ENCODE data around the gene BHLHE23.
"Not testable (repeated sequence)": the region's sequence is repeated elsewhere in the genome, so short reads cannot be mapped to it uniquely, and the experiment has no call there.

BHLHE23 gene

DNA sequence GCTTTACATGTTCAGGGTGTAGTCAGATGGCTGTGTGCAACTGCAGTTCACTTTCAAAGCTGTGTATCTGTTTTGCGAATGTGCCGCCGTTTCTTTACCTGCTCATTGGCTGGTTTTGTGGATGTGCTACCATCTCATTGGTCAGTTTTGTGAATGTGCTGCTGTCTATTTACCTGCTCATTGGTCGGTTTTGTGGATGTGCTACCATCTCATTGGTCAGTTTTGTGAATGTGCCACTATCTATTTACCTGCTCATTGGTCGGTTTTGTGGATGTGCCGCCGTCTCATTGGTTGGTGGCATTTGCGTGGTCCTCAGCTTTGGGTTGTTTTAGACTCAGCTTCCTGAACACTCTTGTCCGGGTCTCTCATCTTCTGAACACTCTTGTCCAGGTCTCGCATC is 40.5 kb upstream of the BHLHE23 start:
- H3K9me3 Mint-ChIP-seq = no peaks in the 10 kb centered on the region
- no peaks in the 10 kb centered on the region for H3K27me3 Mint-ChIP-seq (ENCODE audit: low read depth)
- H3K4me1 Mint-ChIP-seq (ENCODE audit: low read depth) = no peaks in the 10 kb centered on the region
- H3K27ac Mint-ChIP-seq = no peak overlapping the region
- no peak overlapping the region for H3K4me3 Mint-ChIP-seq
- H3K36me3 Mint-ChIP-seq (ENCODE audit: low read depth) = no peaks in the 10 kb centered on the region

DNA sequence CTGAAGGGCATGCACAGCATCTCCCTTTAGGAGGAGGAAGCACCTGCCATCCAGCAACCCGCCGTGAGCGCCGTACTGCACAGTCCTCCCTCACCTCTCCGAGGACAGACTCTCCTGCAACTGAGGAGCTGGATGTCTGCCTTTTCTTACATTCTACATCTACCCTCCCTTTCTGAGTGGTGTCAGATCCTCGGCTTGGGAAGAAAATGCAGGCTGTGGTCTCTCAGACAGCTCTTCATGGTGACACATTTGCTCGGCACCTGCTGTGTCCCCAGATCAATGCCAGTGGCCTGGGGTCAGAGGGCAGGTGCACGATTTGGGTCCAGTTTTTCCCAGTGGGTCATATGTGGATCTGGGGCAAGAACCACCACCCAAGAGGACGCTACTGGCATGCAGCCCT is 40.1 kb upstream of the BHLHE23 start:
- Mint-ChIP-seq H3K36me3 (ENCODE audit: low read depth) (no peaks in the 10 kb centered on the region), H3K27ac (no peak overlapping the region), H3K9me3 (no peaks in the 10 kb centered on the region), H3K27me3 (ENCODE audit: low read depth) (no peaks in the 10 kb centered on the region), H3K4me3 (no peak overlapping the region), H3K4me1 (ENCODE audit: low read depth) (no peaks in the 10 kb centered on the region)

DNA sequence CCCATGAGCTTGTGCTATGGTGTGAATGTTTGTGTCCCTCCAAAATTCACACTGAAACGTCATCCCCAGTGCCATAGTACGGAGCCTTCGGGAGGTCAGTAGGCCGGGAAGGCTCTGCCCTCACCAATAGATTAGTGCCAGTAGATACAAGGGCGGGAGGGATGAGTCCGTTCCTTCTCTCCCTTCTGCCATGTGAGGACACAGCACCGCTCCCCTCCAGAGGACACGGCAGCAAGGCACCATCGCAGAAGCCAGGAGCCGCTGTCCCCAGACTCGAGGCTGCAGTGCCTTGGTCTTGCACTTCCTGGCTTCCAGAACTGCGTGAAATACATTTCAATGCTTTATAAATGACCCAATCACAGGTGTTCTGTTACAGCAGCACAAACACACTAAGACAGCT is 39.2 kb upstream of the BHLHE23 start:
- Mint-ChIP-seq H3K27ac (no peak overlapping the region), H3K27me3 (ENCODE audit: low read depth) (peaks cover 1% of the 10 kb centered on the region), H3K4me3 (no peak overlapping the region)

DNA sequence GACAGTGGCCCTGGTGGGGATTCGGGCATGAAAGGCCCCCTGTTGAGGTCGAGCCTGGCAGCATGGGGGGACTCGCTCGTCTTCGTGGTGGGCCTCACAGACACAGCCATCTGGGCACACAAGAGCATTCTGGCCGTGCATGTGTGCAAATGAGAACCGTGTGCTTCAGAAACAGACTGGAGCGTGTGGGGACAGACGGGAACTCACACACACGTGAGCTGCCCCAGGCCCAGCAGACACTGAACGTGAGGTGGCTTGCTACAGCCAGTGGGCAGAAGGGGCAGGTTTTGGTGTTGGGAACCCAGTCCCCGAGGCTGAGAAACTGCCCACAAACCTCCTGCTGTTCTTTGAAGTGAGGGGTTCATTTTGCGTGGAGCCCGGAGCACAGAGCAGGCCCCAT is 38.6 kb upstream of the BHLHE23 start:
- peaks cover 7% of the 10 kb centered on the region for H3K27me3 Mint-ChIP-seq (ENCODE audit: low read depth)
- no peaks in the 10 kb centered on the region for H3K36me3 Mint-ChIP-seq (ENCODE audit: low read depth)
- no peak overlapping the region for H3K4me3 Mint-ChIP-seq
- H3K4me1 Mint-ChIP-seq (ENCODE audit: low read depth) = no peaks in the 10 kb centered on the region
- H3K27ac Mint-ChIP-seq = no peak overlapping the region
- no peaks in the 10 kb centered on the region for H3K9me3 Mint-ChIP-seq

More for the DNA sequence above, 39.2 kb upstream of the BHLHE23 start:
- Mint-ChIP-seq H3K9me3 (no peaks in the 10 kb centered on the region), H3K4me1 (ENCODE audit: low read depth) (no peaks in the 10 kb centered on the region), H3K36me3 (ENCODE audit: low read depth) (no peaks in the 10 kb centered on the region)

DNA sequence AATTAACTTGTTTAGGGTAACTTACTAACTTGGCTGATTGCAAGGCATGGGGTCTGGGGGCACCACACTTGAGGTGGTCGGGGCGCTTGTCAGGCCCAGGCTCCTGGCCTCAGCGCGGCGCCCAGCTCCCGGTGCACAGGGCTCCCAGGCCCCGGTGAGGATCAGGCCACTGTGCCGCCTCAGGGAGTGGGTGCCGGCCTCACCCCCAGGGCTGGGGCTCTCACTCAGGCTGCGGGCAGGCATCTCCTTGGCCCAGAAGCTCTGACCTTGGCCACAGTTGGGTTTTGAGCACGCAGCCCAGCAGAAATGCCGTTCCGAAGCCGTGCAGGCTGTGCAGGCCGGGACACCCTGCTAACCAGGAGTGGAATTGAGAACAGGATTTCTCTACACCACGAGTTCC is 37.8 kb upstream of the BHLHE23 start:
- no peaks in the 10 kb centered on the region for H3K4me1 Mint-ChIP-seq (ENCODE audit: low read depth)
- H3K4me3 Mint-ChIP-seq = no peak overlapping the region
- H3K27ac Mint-ChIP-seq = no peak overlapping the region
- no peaks in the 10 kb centered on the region for H3K36me3 Mint-ChIP-seq (ENCODE audit: low read depth)
- no peaks in the 10 kb centered on the region for H3K9me3 Mint-ChIP-seq
- peaks cover 13% of the 10 kb centered on the region for H3K27me3 Mint-ChIP-seq (ENCODE audit: low read depth)

DNA sequence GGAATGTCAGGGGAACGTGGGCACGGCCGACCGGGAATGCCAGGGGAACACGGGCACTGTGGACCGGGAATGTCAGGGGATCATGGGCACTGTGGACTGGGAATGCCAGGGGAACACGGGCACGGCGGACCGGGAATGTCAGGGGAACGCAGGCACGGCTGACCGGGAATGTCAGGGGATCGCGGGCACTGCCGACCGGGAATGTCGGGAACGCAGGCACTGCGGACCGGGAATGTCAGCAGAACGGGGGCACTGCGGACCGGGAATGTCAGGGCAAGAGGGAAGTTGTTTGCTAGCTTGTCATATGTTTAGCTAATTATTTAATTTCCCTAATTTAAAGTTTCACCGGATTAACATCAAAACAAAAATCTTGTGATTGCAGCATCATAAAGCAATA is 37.4 kb upstream of the BHLHE23 start:
- Mint-ChIP-seq H3K4me1 (ENCODE audit: low read depth) (no peaks in the 10 kb centered on the region), H3K27me3 (ENCODE audit: low read depth) (peaks cover 15% of the 10 kb centered on the region), H3K27ac (no peak overlapping the region), H3K9me3 (no peaks in the 10 kb centered on the region), H3K4me3 (no peak overlapping the region), H3K36me3 (ENCODE audit: low read depth) (no peaks in the 10 kb centered on the region)

DNA sequence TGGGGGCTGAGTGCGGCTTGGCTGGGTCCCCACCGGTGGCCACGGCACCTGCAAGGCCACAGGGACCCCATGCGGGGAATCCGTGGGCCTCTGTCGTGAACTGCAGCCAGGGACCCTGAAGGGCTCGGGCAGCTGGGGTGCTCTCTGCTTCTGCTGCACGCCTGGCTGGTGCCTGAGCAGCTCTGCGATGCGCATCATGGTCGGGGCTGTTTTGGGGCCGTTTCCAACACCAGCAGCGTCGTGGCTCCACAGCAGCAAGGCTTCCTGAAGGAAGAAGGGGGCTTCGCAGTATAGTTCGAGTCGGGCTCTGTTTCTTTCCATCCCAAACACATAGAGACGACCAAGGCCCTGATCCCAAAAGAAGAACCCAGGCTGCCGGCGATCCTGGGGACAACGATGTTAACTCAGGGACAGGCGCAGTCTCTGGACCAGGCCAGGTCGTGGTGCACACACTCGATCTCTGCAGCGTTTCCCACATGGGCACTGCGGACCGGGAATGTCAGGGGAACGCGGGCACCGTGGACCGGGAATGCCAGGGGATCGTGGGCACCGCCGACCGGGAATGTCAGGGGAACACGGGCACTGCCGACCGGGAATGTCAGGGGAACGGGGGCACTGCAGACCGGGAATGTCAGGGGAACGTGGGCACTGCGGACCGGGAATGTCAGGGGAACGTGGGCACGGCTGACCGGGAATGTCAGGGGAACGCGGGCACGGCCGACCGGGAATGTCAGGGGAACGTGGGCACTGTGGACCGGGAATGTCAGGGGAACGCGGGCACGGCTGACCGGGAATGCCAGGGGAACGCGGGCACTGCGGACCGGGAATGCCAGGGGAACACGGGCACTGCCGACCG is 36.8 kb upstream of the BHLHE23 start:
- H3K27me3 Mint-ChIP-seq (ENCODE audit: low read depth) = peaks cover 15% of the 10 kb centered on the region

DNA sequence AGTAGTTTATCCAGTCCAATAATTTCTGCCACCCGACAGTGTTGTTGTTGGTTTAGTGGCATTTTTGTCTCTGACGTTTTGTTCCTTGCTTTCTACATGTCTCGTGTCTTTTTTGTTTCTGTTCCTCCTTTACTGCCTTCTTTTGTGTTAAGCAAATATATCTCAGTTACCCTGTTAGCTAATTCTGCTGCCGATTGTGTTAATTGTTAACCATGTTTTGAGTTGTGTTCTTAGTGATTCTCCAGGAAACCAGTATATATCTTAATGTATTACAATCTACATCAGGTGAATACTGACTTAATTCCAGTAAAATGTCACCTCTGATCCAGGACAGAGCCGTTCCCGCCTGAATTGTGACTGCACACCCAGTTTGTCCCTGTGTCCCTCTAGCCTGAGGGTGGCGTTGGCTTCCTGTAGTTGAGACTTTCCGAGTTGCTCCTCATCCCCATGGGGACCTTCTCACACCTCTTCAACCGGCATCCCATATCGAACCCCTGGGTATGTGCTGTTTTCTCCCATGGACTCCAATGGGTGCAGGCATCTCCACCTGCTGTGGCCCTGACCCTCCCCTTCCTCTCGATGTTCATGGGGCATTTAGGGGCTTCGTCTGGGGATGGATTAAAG is 35.8 kb upstream of the BHLHE23 start:
- Mint-ChIP-seq H3K9me3 (no peaks in the 10 kb centered on the region), H3K27ac (no peak overlapping the region), H3K4me1 (ENCODE audit: low read depth) (no peaks in the 10 kb centered on the region), H3K4me3 (no peak overlapping the region), H3K27me3 (ENCODE audit: low read depth) (peaks cover 15% of the 10 kb centered on the region), H3K36me3 (ENCODE audit: low read depth) (no peaks in the 10 kb centered on the region)

More for the DNA sequence above, 36.8 kb upstream of the BHLHE23 start:
- Mint-ChIP-seq H3K36me3 (ENCODE audit: low read depth) (no peaks in the 10 kb centered on the region), H3K27ac (no peak overlapping the region), H3K9me3 (no peaks in the 10 kb centered on the region), H3K4me3 (no peak overlapping the region), H3K4me1 (ENCODE audit: low read depth) (no peaks in the 10 kb centered on the region)

DNA sequence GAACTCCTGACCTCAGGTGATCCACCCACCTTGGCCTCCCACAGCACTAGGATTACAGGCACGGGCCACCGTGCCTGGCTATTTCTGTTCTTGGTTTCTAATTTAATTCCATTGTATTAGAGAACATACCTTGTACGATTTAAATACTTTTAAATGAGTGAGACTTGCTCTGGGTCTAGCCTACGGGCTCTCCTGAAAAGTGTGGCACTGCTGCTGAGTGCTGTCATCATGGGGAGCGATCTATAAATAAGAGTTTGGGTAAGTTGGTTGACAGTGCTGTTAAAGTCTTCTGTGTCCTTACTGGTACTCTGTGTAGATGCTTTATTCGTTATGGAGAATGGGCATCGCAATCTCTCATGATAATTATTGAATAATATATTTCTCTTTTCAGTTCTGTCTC is 35.0 kb upstream of the BHLHE23 start:
- no peaks in the 10 kb centered on the region for H3K4me1 Mint-ChIP-seq (ENCODE audit: low read depth)
- no peak overlapping the region for H3K27ac Mint-ChIP-seq
- no peaks in the 10 kb centered on the region for H3K9me3 Mint-ChIP-seq
- no peaks in the 10 kb centered on the region for H3K36me3 Mint-ChIP-seq (ENCODE audit: low read depth)
- H3K27me3 Mint-ChIP-seq (ENCODE audit: low read depth) = peaks cover 17% of the 10 kb centered on the region
- H3K4me3 Mint-ChIP-seq = no peak overlapping the region

DNA sequence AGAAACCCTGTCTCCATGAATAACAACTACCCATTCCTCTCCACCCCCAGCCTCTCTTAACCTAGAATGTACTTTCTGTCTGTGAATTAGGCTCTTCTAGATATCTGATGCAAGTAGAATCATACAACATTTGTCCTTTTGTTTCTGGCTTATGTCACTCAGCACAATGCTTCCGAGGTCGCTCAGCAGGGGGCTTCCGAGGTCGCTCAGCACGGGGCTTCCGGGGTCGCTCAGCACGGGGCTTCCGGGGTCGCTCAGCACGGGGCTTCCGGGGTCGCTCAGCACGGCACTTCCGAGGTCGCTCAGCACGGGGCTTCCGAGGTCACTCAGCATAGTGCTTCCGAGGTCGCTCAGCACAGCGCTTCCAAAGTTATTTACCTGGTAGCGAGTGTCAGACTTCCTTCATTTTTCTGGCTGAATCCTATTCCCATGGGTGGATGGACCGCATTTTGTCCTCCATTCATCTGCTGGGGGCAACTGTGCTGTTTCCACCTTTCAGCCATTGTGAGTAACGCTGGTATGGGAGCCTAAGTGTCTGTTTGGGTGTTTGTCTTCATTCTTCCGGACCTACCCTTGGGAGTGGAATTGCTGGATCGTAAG is 31.0 kb upstream of the BHLHE23 start:
- Mint-ChIP-seq H3K27me3 (ENCODE audit: low read depth) (peaks cover 28% of the 10 kb centered on the region), H3K4me3 (no peak overlapping the region), H3K27ac (no peak overlapping the region)

DNA sequence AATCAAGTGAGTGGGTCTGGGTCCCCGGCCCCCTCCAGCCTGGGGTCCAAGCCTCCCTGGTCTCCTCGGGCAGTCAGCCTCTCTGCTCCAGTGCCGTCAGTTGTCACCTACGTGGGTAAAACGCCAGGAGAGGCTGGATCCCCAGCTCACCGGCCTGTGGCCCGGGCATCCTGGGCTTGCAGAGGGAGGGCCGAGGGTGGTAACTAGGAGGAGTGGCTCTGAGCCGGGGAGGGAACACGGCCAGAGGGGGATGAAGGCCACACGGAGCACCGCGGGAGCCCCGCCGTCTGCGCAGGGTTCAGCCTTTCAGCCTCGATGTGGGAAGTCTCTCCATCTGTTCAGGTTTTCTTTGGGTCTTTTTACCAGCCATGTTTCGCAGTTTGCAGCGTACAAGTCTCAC is 29.5 kb upstream of the BHLHE23 start:
- H3K9me3 Mint-ChIP-seq = no peaks in the 10 kb centered on the region
- H3K4me3 Mint-ChIP-seq = no peak overlapping the region
- no peak overlapping the region for H3K27ac Mint-ChIP-seq
- H3K4me1 Mint-ChIP-seq (ENCODE audit: low read depth) = peaks cover 6% of the 10 kb centered on the region
- H3K27me3 Mint-ChIP-seq (ENCODE audit: low read depth) = peaks cover 36% of the 10 kb centered on the region
- no peaks in the 10 kb centered on the region for H3K36me3 Mint-ChIP-seq (ENCODE audit: low read depth)

More for the DNA sequence above, 31.0 kb upstream of the BHLHE23 start:
- Mint-ChIP-seq H3K4me1 (ENCODE audit: low read depth) (peaks cover 4% of the 10 kb centered on the region), H3K36me3 (ENCODE audit: low read depth) (no peaks in the 10 kb centered on the region), H3K9me3 (no peaks in the 10 kb centered on the region)

DNA sequence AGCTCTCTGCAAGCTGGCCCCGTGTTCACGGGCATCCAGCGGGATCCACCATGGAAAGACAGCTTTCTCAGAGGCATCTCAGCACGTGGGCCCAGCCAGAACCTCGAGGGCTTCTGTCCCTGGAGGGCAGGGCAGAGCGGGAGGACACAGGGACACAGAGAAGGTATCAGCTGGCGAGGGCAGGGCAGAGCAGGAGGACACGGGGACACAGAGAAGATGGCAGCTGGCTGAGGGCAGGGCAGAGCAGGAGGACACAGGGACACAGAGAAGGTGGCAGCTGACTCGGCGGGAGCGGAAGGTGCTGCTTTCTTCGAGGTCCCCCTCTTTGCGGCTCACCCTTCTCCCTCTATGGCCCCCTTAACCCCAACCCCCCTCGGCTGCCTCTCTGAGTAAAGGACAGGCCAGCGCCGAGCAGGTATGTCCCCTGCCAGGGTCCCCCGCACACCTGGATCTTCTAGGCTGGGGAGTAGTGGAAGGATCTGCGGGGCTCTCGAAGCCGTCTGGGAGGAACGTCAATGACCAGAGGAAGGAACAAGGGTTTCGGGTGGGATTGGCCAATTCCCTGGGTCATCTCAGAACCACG is 28.9 kb upstream of the BHLHE23 start:
- no peak overlapping the region for H3K27ac Mint-ChIP-seq
- no peaks in the 10 kb centered on the region for H3K9me3 Mint-ChIP-seq
- H3K4me3 Mint-ChIP-seq = no peak overlapping the region
- peaks cover 31% of the 10 kb centered on the region for H3K27me3 Mint-ChIP-seq (ENCODE audit: low read depth)
- H3K36me3 Mint-ChIP-seq (ENCODE audit: low read depth) = no peaks in the 10 kb centered on the region
- H3K4me1 Mint-ChIP-seq (ENCODE audit: low read depth) = peaks cover 6% of the 10 kb centered on the region

DNA sequence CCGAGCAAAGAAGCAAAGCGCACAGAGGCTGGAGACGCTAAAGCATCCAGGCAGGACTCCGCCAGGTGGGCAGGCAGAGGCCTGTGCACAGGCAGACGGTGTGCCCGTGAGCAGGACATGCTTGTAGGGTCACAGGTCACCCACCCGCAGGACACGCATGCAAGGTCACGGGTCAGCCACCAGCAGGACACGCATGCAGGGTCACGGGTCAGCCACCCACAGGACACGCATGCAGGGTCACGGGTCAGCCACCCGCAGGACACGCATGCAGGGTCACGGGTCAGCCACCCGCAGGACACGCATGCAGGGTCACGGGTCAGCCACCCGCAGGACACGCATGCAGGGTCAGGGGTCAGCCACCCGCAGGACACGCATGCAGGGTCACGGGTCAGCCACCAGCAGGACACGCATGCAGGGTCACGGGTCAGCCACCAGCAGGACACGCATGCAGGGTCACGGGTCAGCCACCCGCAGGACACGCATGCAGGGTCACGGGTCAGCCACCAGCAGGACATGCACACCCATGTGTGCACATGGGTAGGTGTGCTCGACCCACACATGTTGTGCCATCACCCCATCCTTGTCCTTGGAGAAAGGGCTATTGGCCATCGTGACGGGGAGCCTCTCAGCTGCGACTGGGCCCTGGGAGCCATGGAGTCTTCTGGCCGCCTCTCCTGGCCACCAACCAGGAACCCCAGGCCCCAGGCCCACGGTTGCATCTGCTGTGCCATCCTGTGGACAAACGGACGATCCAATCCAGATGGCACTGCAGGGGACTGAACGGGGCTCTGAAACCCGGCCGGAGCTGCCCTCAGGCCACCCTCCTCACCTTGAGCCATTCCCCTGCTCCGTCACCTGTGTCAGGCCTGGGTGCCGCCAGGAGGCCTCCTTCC is 28.2 kb upstream of the BHLHE23 start:
- not testable (repeated sequence) for H3K4me1 Mint-ChIP-seq (ENCODE audit: low read depth); H3K36me3 Mint-ChIP-seq (ENCODE audit: low read depth); H3K27ac Mint-ChIP-seq; H3K4me3 Mint-ChIP-seq; H3K9me3 Mint-ChIP-seq
- peaks cover 24% of the 10 kb centered on the region for H3K27me3 Mint-ChIP-seq (ENCODE audit: low read depth)

Data from T-helper 1 cell treated with Interleukin-12 subunit alpha and Interleukin-12 subunit beta and Interleukin-4 antibody, amounts not matched to agents 30 μg/mL and 1 μg/mL, for 36 hours (primary cell).